ENCODE data around the gene ATP5F1E.

Gene ATP5F1E

GRCh38 chr20:58981628-58982364 lies 50.3 kb downstream of the ATP5F1E start:
- TF ChIP-seq ZNF335 (tag by site-specific recombination; conservative IDR thresholded peaks at IDR 0.05) = peak; percentile 69
- TF ChIP-seq ZNF362 (tag by site-specific recombination; IDR thresholded peaks at IDR 0.05) = peak; percentile 93
- TF ChIP-seq TSHZ1 (tag by site-specific recombination; IDR thresholded peaks at IDR 0.05; ENCODE audit: borderline replicate concordance) = no peak
- TF ChIP-seq SCRT2 (tag by site-specific recombination; IDR thresholded peaks at IDR 0.05) = peak; percentile 63; the same call in 1 of the 2 replicates
- TF ChIP-seq SCRT1 (tag by site-specific recombination; IDR thresholded peaks at IDR 0.05; ENCODE audit: borderline replicate concordance) = peak; percentile 51; the same call in 1 of the 2 replicates
- no peak for TF ChIP-seq GLI4 (tag by site-specific recombination; IDR thresholded peaks at IDR 0.05)
- TF ChIP-seq ZBTB49 (tag by site-specific recombination; IDR thresholded peaks at IDR 0.05; ENCODE audit: low read depth) = no peak
- no peak for TF ChIP-seq AEBP2 (tag by site-specific recombination; IDR thresholded peaks at IDR 0.05; ENCODE audit: borderline replicate concordance)
- TF ChIP-seq ZSCAN30 (tag by site-specific recombination; IDR thresholded peaks at IDR 0.05) = peak; percentile 36; the same call in 1 of the 2 replicates
- TF ChIP-seq ZNF600 (tag by site-specific recombination; IDR thresholded peaks at IDR 0.05) = peak; percentile 27; the same call in 1 of the 2 replicates
- TF ChIP-seq GLIS1 (tag by site-specific recombination; IDR thresholded peaks at IDR 0.05) = no peak
- TF ChIP-seq SALL2 (tag by site-specific recombination; IDR thresholded peaks at IDR 0.05; ENCODE audit: borderline replicate concordance) = no peak
- TF ChIP-seq ZNF843 (tag by site-specific recombination; IDR thresholded peaks at IDR 0.05) = no peak
- no peak for TF ChIP-seq ZNF561 (tag by site-specific recombination; IDR thresholded peaks at IDR 0.05; ENCODE audit: borderline replicate concordance)
- TF ChIP-seq ZNF660 (tag by site-specific recombination; IDR thresholded peaks at IDR 0.05) = no peak
- no peak for TF ChIP-seq ZNF112 (tag by site-specific recombination; IDR thresholded peaks at IDR 0.05)
- no peak for TF ChIP-seq ZNF311 (tag by site-specific recombination; IDR thresholded peaks at IDR 0.05; ENCODE audit: borderline replicate concordance)
- TF ChIP-seq ZNF16 (tag by site-specific recombination; IDR thresholded peaks at IDR 0.05; ENCODE audit: low read depth) = no peak
- no peak for TF ChIP-seq ZNF596 (tag by site-specific recombination; IDR thresholded peaks at IDR 0.05)
- no peak for TF ChIP-seq ZNF548 (tag by site-specific recombination; IDR thresholded peaks at IDR 0.05)
- no peak for TF ChIP-seq ZNF175 (tag by site-specific recombination; IDR thresholded peaks at IDR 0.05)
- no peak; the same call in 1 of the 2 replicates for TF ChIP-seq ZNF426 (tag by site-specific recombination; IDR thresholded peaks at IDR 0.05)
- TF ChIP-seq ZNF658 (tag by site-specific recombination; IDR thresholded peaks at IDR 0.05) = no peak
- CTCF ChIA-PET = interaction anchor here (0.6 to 0.9 kb wide), 3 partner anchors 474 to 512 kb away, joined by 3 to 6 read pairs (median 3); no protein-coding TSS in a partner anchor

More at GRCh38 chr20:58981628-58982364, 50.3 kb downstream of the ATP5F1E start:
- H3K4me3 ChIP-seq (ENCODE audit: low read depth, low read length) = peak overlapping the region; percentile 84
- H3K27ac ChIP-seq (ENCODE audit: extremely low read depth, low read depth, low read length) = peak overlapping the region; percentile 77; the same call in 1 of the 2 replicates
- POLR2A ChIA-PET = interaction anchor here (0.6 to 3.0 kb wide), 2 partner anchors 26 to 50 kb away, joined by 6 to 14 read pairs; partner anchors contain the start of gene ATP5F1E
- H3K9me3 ChIP-seq (ENCODE audit: control insufficient read depth, insufficient read depth, low read depth, low read length) = no peaks in the 10 kb centered on the region
- H3K4me1 ChIP-seq (ENCODE audit: control insufficient read depth, insufficient read depth, low read length) = no peaks in the 10 kb centered on the region
- peaks cover 6 to 22% of the 10 kb centered on the region in 2 experiments; a peak in 2 of 3 replicates for H3K36me3 ChIP-seq (ENCODE audit: control insufficient read depth in 2 of 2, insufficient read depth in 1 of 2, low read length in 2 of 2)

All from HEK293 (cell line).